ENCODE data around the gene IFNE.

Gene IFNE, protein sequence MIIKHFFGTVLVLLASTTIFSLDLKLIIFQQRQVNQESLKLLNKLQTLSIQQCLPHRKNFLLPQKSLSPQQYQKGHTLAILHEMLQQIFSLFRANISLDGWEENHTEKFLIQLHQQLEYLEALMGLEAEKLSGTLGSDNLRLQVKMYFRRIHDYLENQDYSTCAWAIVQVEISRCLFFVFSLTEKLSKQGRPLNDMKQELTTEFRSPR

GRCh38 chr9:21482213-21482612 is at the start of gene IFNE:
IFNE (minus strand) TSS chr9:21482313; CDS start chr9:21481694, 619 bp downstream.
- DNase-seq (ENCODE audit: low read depth, low spot score) = no peak
- TF ChIP-seq, protein P1, sequence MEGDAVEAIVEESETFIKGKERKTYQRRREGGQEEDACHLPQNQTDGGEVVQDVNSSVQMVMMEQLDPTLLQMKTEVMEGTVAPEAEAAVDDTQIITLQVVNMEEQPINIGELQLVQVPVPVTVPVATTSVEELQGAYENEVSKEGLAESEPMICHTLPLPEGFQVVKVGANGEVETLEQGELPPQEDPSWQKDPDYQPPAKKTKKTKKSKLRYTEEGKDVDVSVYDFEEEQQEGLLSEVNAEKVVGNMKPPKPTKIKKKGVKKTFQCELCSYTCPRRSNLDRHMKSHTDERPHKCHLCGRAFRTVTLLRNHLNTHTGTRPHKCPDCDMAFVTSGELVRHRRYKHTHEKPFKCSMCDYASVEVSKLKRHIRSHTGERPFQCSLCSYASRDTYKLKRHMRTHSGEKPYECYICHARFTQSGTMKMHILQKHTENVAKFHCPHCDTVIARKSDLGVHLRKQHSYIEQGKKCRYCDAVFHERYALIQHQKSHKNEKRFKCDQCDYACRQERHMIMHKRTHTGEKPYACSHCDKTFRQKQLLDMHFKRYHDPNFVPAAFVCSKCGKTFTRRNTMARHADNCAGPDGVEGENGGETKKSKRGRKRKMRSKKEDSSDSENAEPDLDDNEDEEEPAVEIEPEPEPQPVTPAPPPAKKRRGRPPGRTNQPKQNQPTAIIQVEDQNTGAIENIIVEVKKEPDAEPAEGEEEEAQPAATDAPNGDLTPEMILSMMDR (IDR thresholded peaks at IDR 0.05; ENCODE audit: insufficient read depth, low read length, missing control alignments) = no peak
- CTCF ChIA-PET = interaction anchor here (1.4 to 4.4 kb wide), 3 partner anchors 11 to 306 kb away, joined by 4 to 22 read pairs (median 4); no protein-coding TSS in a partner anchor
- POLR2A ChIA-PET = no interaction called here
- no peak within 1 kb of the TSS for H3K4me3 ChIP-seq (ENCODE audit: low read depth, low read length)

- no peak overlapping the region for H3K4me3 ChIP-seq (ENCODE audit: low read depth, low read length)
- DNase-seq (ENCODE audit: low read depth, low spot score) = no peak
- TF ChIP-seq, protein P1 (IDR thresholded peaks at IDR 0.05; ENCODE audit: insufficient read depth, low read length, missing control alignments) = no peak
- ChIA-PET POLR2A (no interaction called here), CTCF (interaction anchor here (0.8 to 1.0 kb wide), 2 partner anchors 17 to 262 kb away, joined by 3 to 4 read pairs; no protein-coding TSS in a partner anchor)
Measured at GRCh38 chr9:21528123-21528808, 46.2 kb upstream of the IFNE start.

GRCh38 chr9:21527579-21527978 is 45.5 kb upstream of the IFNE start:
- no peak overlapping the region for H3K4me3 ChIP-seq (ENCODE audit: low read depth, low read length)
- CTCF ChIA-PET = interaction anchor here (1.0 to 1.1 kb wide), 2 partner anchors 9 to 17 kb away, joined by 3 read pairs; no protein-coding TSS in a partner anchor
- POLR2A ChIA-PET = no interaction called here
- TF ChIP-seq, protein P1 (IDR thresholded peaks at IDR 0.05; ENCODE audit: insufficient read depth, low read length, missing control alignments) = no peak
- no peak for DNase-seq (ENCODE audit: low read depth, low spot score)

DNA sequence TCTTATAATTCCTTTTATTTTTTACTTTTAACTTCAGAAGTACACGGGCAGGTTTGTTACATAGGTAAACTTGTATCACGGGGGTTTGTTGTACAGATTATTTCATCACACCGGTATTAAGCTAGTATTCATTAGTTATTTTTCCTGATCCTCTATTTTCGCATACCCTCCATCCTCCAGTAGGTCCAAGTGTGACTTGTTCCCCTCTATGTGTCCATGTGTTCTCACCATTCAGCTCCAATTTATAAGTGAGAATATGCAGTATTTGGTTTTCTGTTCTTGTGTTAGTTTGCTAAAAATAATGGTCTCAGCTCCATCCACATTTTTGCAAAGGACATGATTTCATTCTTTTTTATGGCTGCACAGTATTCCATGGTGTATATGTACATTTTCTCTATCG is 43.1 kb upstream of the IFNE start:
- DNase-seq (ENCODE audit: low read depth, low spot score) = no peak
- CTCF ChIA-PET = no interaction called here
- no peak overlapping the region for H3K4me3 ChIP-seq (ENCODE audit: low read depth, low read length)
- TF ChIP-seq, protein P1 (IDR thresholded peaks at IDR 0.05; ENCODE audit: insufficient read depth, low read length, missing control alignments) = no peak
- POLR2A ChIA-PET = no interaction called here

DNA sequence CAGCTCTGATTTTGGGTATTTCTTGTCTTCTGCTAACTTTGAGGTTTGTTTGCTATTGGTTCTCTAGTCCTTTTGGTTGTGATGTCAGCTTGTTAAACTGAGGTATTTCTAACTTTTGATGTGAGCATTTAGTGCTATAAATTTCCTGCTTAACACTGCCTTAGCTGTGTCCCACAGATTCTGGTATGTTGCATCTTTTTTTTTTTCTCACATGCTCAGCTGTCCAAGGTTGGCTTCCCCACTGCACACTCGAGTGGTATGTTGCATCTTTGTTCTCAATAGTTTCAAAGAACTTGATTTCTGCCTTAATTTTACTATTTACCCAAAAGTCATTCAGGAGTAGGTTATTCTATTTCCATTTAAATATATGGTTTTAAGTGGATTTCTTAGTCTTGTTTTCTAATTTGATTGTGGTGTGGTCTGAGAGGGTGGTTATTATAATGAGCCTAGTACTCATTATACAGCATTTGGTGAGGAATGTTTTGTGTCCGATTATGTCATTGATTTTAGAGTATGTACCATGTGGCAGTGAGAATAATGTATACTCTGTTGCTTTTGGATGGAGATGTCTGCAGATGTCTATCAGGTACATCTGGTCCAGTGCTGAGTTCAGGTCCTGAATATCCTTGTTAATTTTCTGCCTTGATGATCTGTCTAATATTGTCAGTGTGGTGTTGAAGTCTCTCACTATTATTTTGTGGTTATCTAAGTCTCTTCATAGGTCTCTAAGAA is 42.2 kb upstream of the IFNE start:
- CTCF ChIA-PET = no interaction called here
- no peak overlapping the region for H3K4me3 ChIP-seq (ENCODE audit: low read depth, low read length)
- TF ChIP-seq, protein P1 (IDR thresholded peaks at IDR 0.05; ENCODE audit: insufficient read depth, low read length, missing control alignments) = no peak
- no peak for DNase-seq (ENCODE audit: low read depth, low spot score)
- POLR2A ChIA-PET = no interaction called here

Measured in AG04449 (cell line).